NCI-H2196 (cell line): ENCODE data around the gene UQCC3.
"Not testable (repeated sequence)": the region's sequence is repeated elsewhere in the genome, so short reads cannot be mapped to it uniquely, and the experiment has no call there.

Source experiments
- DNase-seq: peaks from one replicate; lab custom pipeline; 2025; ENCODE audit not compliant: unreplicated experiment; lab: John Stamatoyannopoulos, UW

The UQCC3 gene, protein sequence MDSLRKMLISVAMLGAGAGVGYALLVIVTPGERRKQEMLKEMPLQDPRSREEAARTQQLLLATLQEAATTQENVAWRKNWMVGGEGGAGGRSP

GRCh38 chr11:62671608-62672389 is at the start of gene UQCC3, which contains the start of gene LBHD1:
Gene UQCC3 (plus strand): TSS chr11:62671673. CDS start chr11:62671746, 73 bp downstream.
Gene LBHD1 (minus strand): TSS chr11:62672267. CDS start chr11:62670031, 2,236 bp downstream.
- DNase-seq: peak; percentile 81

DNA sequence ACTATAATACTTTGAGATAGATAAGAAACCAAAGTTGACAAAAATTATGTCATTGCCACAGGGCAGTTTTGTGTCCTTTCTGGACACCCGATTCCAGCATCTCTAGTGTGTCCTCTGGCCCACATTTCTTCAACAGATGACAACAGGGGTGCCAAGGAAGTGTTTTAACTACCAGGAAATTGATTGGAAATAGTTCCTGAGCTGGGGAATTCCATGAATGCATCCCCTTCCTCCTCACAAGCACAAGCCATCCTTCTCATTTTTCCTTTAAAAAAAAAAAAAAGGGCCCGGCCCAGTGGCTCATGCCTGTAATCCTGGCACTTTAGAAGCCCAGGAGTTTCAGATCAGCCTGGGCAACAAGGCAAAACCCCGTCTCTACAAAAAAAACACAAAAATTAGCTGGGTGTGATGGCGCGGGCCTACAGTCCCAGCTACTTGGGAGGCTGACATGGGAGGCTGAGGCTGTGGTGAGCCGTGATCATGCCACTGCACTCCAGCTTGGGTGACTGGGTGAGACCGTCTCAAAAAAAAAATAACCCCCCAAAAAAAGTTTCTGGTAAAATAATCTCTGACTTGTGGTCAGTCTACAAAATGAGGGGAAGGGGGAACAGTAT is 48.9 kb upstream of the UQCC3 start:
- DNase-seq: no peak

GRCh38 chr11:62627713-62628112 is 43.8 kb upstream of the UQCC3 start:
- no peak for DNase-seq

GRCh38 chr11:62632492-62632891 is 39.0 kb upstream of the UQCC3 start:
- peak; percentile 38 for DNase-seq

DNA sequence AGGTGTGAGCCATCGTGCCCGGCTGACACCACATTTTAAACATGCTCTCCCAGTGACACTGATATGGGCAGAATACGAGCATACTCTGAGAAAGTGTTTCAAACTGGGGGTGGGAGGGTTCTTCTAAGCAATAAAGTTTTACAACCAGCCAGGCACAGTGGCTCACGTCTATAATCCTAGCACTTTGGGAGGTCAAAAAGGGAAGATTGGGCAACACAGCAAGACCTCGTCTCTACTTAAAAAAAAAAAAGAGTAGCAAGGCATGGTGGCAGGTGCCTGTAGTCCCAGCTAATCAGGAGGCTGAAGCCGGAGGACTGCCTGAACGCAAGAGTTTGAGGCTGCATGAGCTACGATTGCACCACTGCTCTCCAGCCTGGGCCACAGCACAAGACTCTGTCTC is 27.3 kb upstream of the UQCC3 start:
- DNase-seq: no peak

DNA sequence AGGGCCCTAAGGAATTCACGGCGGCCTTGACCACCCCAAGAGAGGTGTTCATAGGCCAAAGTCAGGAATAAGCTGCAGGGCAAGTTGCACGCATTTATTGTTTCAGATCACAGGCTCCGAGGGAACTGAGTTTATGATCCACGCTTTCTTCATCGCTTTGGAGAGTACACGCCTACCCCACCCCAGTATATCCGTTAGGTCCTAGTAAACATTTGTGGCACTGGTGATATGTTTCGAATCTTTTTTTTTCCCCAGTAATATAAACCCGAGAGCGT is 25.9 kb upstream of the UQCC3 start:
- no peak for DNase-seq

DNA sequence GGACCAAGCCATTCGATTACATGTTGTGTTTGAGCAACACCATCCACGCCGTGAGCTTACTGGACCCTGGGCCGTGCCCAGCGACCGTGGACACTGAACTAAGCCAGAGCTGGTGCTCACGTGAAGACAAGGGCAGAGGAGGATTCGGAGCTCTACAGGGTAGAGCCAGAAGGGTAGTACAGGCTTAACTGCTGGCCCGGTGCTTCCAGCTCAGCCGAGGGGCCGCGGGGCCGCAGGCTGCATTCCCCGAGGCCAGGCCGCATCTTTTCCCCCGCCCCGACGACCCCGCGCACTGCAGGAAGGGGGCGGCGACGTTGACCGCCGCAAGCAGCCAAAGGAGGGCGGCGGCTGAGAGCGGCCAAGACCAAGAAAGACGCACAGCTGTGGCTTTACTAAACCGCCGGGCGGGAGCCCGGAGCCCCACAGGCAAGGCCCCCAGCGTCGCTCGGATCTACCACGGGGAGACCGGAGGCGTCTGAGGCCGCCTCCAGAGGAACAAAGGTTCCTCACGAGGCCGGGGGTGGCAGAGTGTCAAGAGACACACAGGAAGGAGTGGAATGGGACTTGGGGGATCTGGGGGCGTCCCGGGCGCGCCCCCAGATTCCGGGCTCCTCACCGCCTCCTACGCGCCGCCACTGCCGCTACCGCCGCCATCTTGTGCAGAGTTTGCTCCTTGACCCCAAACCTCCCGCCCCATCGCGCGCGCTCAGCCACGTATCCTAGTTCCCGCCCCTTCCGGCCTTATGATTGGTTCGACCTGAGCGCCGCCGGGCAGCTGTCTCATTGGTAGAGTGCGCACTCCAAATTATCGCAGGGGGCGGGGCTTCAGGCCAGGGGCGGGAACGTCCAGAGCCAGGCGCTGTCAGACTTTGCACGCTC is 25.3 kb upstream of the UQCC3 start, which contains the start of gene GANAB:
TSS of gene GANAB (minus strand) at position 668 of the 879 bp plus-strand sequence. CDS start at position 654, 14 bp downstream.
- peak; percentile 98 for DNase-seq

DNA sequence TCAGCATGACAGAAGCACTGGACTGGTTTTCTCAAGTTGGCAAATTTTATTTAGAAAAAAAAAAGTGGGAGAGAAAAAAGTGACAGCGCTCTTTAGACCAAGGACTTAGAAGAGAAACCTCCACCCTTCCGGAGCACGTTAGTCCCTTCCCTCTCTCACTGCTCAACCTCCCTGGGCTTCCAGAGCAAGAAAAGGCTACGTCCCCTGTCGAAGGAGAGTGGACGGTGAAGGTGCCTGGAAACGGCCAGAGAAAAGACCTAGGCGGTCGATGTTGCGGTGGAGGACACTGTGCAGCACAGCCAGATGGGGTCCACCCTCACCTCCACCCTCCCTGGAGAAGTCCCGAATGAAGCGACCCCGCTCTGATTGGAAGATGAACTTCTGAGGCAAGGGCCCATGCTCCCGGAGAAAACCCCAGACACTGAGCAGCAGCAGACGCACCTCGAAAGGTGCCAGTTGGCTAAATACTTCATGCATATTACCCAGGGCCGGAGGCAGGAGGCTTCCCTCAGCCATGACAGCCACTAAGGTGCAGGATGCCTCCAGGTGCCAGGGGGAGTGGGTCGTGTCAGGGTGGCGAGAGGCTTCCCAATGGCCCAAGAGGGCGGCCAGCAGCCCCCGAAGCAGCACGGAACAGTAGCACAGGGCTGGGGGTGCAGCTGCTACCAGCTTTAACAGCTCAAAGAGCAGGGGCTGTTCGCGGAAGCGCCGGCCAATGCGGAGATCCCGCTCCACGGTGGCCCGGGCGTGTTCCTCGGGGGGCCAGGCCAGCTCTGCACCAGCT is 24.5 kb upstream of the UQCC3 start:
- DNase-seq: no peak

- no peak for DNase-seq
Measured at GRCh38 chr11:62647609-62648005, 23.9 kb upstream of the UQCC3 start.

GRCh38 chr11:62648185-62648966 is 23.1 kb upstream of the UQCC3 start:
- DNase-seq: no peak

GRCh38 chr11:62648967-62649364 is 22.5 kb upstream of the UQCC3 start:
- no peak for DNase-seq

DNA sequence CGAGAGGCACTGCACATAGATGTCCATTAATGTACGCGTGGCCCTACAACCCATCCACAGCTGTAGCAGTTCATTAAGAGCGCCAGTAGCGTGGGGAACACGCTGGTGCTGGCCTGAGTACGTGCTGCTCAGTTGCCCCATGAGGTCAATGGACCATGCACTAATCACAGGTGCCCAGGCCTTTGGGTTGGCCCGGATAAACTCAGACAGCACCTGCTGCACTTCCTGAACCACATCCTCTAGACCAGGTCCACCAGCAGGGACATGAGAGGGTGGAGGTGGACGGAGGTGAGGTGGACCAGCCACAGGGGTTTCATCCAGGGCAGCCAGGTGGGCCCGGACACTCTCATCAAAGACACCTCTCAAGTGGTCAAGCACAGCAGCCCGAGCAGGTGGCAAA is 22.0 kb upstream of the UQCC3 start:
- no peak for DNase-seq

- not testable (repeated sequence) for DNase-seq
Measured at GRCh38 chr11:62650283-62650682, 21.2 kb upstream of the UQCC3 start.

- no peak for DNase-seq
Measured at GRCh38 chr11:62652161-62653006, 19.1 kb upstream of the UQCC3 start.

- DNase-seq: no peak
Measured at GRCh38 chr11:62654297-62654696, 17.2 kb upstream of the UQCC3 start.

DNA sequence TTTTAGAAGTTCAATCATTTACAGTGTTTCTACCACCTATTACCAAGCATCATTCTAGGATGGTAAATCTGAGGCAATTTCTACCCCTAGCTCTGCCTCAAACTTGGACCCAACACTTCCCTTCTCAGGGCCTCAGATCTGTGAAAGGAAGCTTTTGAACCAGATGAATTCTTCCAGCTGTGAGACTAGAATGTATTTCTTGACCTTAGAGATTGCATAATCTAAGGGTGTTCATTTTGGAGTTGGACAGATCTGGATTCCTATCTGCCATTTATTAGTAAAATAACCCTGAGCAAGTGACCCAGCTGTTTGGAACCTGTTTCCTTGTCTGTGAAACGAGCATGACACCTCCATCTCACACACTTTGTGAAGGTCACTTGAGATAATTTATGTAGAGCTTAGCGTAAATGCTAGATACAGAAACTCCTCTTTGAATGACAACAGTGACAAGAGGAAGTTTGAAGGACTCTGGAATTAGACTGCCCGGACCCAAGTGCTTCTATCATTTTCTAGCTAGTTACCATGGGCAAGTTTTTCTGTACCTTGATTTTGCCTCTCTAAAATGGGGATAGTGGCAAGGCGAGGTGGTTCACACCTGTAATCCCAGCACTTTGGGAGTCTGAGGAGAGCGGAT is 14.6 kb upstream of the UQCC3 start:
- no peak for DNase-seq

DNA sequence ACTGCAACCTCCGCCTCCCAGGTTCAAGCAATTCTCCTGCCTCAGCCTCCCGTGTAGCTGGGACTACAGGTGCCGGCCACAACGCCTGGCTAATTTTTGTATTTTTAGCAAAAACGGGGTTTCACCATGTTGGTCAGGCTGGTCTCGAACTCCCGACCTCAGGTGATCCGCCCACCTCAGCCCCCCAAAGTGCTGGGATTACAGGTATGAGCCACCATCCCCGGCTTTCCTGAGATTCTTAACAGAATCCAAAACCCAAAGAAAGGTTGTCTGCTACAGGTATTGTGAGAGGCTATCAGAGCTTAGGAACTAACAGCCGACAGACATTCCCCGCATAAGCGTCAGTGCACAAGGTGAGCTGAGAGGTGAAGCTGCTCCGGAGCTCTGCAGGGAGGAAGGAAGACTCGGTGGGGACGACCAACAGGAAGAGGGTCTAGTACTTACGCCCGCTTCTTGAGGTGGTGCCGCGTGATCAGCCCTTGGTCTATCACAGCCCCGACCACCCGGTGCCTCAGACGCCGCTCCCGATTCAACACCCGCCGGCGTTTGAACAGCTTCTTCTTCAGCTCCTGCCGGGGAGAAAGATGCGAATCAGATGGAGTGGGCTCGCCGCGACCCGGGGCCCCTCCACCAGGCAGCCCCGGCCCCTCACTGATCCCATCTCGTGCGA is 6.9 kb upstream of the UQCC3 start:
- peak; percentile 65 for DNase-seq

DNA sequence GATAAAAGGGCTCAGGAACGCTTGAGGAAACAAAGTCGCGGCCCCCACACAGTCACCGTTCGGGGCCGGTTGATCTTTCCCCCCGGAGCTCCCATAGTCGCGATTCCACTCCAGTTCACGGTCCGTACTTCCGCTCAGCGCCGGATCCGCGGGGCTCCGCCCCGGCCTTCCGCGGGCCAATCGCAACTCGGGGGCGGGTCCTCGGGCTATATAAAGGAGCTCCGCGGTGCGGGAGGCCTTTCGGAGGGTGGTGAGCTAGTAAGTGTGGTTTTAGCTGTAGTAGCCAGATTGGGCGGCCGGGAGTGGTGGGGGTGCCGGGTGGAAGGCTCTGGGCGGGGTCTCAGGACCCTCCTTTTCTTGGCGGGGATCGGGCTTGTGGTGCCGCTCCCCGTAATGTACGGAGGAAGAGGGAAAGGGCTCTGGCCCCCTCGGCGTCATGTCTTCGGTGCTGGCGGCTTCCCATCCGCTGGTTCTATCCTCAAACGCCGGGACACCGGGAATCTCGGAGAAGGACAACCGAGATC is 6.3 kb upstream of the UQCC3 start, which contains the start of the genes C11orf98 and CSKMT:
TSS of gene C11orf98 (minus strand) at position 136 of the 524 bp plus-strand sequence. CDS start at position 95, 41 bp downstream.
TSS of gene CSKMT (plus strand) at position 238 of the 524 bp plus-strand sequence. CDS start 568 bp downstream, outside the sequence.
- DNase-seq: peak; percentile 94
